ENCODE measurements around the gene ZNF17.

ZNF17 gene

GRCh38 chr19:57434386-57435061 is 23.6 kb downstream of the ZNF17 start:
- DNase-seq: no peak

- DNase-seq: peak; percentile 98
Measured at GRCh38 chr19:57435062-57435978, 24.4 kb downstream of the ZNF17 start, which contains the start of gene ZNF749. ZNF749 (plus strand) TSS chr19:57435325; CDS start chr19:57435579, 254 bp downstream.

DNA sequence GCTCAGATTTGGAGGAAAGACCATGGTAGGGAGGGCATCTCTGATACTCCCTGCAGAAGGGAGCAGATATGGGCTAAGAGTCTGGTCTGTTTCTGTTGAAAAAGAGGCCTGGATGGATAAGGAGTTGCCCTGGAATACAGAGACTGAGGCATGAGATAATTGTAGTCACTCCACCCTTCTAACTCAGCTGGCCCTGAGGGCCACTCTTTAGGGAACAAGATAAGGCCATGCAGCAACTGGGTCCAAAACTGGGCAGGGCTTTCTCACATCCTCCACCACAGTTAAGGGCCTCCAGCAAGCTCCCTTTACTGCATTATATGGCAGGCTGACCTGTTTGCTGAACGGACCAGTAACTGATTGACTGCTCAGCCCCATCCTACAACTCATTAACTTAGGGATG is 25.5 kb downstream of the ZNF17 start:
- no peak for DNase-seq

DNA sequence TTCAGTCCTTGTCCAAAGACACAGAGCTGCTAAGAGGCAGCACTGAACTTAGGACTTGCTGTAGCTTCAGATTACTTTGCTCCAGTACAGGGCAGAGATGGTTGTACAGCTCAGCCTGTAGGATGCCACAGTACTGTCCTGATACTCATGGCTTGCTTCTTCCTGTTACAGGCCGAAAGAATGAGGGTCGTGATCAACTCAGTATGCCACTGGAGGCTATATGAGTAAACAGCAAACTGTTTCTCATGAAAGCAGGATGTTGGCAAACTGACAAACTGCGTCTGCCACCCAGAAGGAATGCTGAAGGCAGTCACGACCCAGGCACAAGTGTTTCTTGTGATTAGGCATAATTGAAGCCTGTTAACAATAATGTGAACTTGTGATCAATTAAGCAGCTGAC is 27.0 kb downstream of the ZNF17 start:
- DNase-seq: no peak

- DNase-seq: no peak
Measured at GRCh38 chr19:57438925-57439324, 28.0 kb downstream of the ZNF17 start.

GRCh38 chr19:57441979-57442752 is 31.2 kb downstream of the ZNF17 start:
- DNase-seq: no peak

GRCh38 chr19:57443121-57443696 is 32.2 kb downstream of the ZNF17 start:
- DNase-seq: no peak

DNA sequence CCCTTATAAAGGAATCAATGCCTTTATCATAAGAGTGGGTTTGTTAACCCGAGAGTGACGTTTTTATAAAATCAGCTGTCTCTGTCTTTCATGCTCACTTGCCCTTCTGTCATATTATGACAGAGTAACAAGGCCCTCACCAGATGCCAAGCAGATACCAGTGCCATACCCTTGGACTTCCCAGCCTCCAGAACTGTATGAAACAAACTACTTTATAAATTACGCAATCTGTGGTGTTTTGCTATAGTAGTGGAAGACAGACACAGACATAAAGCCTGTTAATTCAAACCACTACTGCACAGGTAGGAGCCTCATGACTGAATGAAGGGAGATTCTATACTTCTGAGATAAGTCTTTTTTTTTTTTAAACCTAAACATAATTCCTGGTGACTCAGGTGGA is 41.3 kb downstream of the ZNF17 start:
- no peak for DNase-seq

- DNase-seq: peak in 1 of 2 donors; percentile 53
Measured at GRCh38 chr19:57465680-57466381, 54.9 kb downstream of the ZNF17 start.

- no peak for DNase-seq
Measured at GRCh38 chr19:57466489-57466888, 55.5 kb downstream of the ZNF17 start.

Data from CD4-positive, alpha-beta T cell treated with Interleukin-4 for 1 hour (primary cell).